CD4-positive, alpha-beta memory T cell (primary cell): ENCODE measurements around the gene BRMS1L. TPM values are rescaled to one million over a fixed set of nuclear protein-coding genes. Genes with fewer than 3 reads are reported as not detected.

Experiments
- CTCF ChIA-PET: fragments of 350-600 bp; sonication (Branson Sonifier 250); formaldehyde crosslinking; loops from one replicate; lab custom pipeline; 2021; ENCODE audit warnings: inconsistent platforms; ENCODE audit not compliant: partially characterized antibody; lab: Charles Lee
- POLR2A ChIA-PET: fragments of 350-600 bp; sonication (Branson Sonifier 250); formaldehyde crosslinking; loops from one replicate; lab custom pipeline; 2021; ENCODE audit not compliant: partially characterized antibody; lab: Charles Lee
- DNase-seq, 5 donors: peaks; one replicate each; pipeline versions ENCODE4 v3.0.0 to v3.0.0-alpha.2; 2020 to 2022; ENCODE audit warnings: mixed read lengths in 1 of 5
- H3K27ac ChIP-seq: one replicate; pipeline ENCODE4 v1.7.0; 2013; ENCODE audit warnings: low read depth, low read length
- H3K27me3 ChIP-seq: 2 replicates; pipeline ENCODE4 v1.7.0; 2013; ENCODE audit warnings: mild to moderate bottlenecking, low read length, moderate library complexity; ENCODE audit not compliant: insufficient read depth
- H3K36me3 ChIP-seq: 2 replicates; pipeline ENCODE4 v1.7.0; 2013; ENCODE audit warnings: mild to moderate bottlenecking, low read length, moderate library complexity; ENCODE audit not compliant: insufficient read depth
- H3K4me1 ChIP-seq: 2 replicates; pipeline ENCODE4 v1.7.0; 2013; ENCODE audit warnings: mild to moderate bottlenecking, low read length, moderate library complexity; ENCODE audit not compliant: insufficient read depth
- H3K4me3 ChIP-seq, 2 donors: one replicate each; pipeline ENCODE4 v1.7.0; 2013; ENCODE audit warnings: low read length in 2 of 2, mild to moderate bottlenecking in 1 of 2
- H3K9me3 ChIP-seq, 2 donors: one replicate each; pipeline ENCODE4 v1.7.0; 2013; ENCODE audit warnings: low read length in 2 of 2, control low read depth in 1 of 2; ENCODE audit not compliant: control insufficient read depth in 1 of 2
- H3K27ac Mint-ChIP-seq, 7 donors: one replicate each; pipeline ENCODE4 v1.8.0; 2020 to 2021; ENCODE audit warnings: mixed read lengths in 7 of 7, mild to moderate bottlenecking in 6 of 7, inconsistent platforms in 3 of 7, moderate library complexity in 3 of 7
- H3K27me3 Mint-ChIP-seq, 2 donors: one replicate each; pipeline ENCODE4 v1.8.0; 2020 to 2021; ENCODE audit warnings: mixed read lengths in 2 of 2
- H3K36me3 Mint-ChIP-seq, 2 donors: one replicate each; pipeline ENCODE4 v1.8.0; 2020 to 2021; ENCODE audit warnings: mixed read lengths in 2 of 2, inconsistent platforms in 1 of 2, mild to moderate bottlenecking in 1 of 2
- H3K4me1 Mint-ChIP-seq, 4 donors: one replicate each; pipeline ENCODE4 v1.8.0; 2020 to 2021; ENCODE audit warnings: mixed read lengths in 4 of 4, mild to moderate bottlenecking in 1 of 4
- H3K4me3 Mint-ChIP-seq, 8 donors: one replicate each; pipeline ENCODE4 v1.8.0; 2020 to 2021; ENCODE audit warnings: mixed read lengths in 8 of 8, mild to moderate bottlenecking in 7 of 8, moderate library complexity in 6 of 8, inconsistent platforms in 3 of 8
- H3K9me3 Mint-ChIP-seq, 8 donors: one replicate each; pipeline ENCODE4 v1.8.0; 2020 to 2021; ENCODE audit warnings: mixed read lengths in 8 of 8, mild to moderate bottlenecking in 5 of 8, inconsistent platforms in 3 of 8, moderate library complexity in 1 of 8
- intact Hi-C: fragments of 100-400 bp; cut with micrococcal nuclease; formaldehyde crosslinking; loops from one replicate; pipeline ENCODE4 v1.15.1; 2023
- polyA plus RNA-seq, 2 donors: library from polyadenylated mRNA; unstranded; fragments of 300-500 nt; fragmentation: Illumina TruSeq; gene quantifications; one replicate each; pipeline ENCODE4 v1.2.3, GENCODE V29; 2021
- total RNA-seq, 2 experiments: library from RNA; stranded (reverse); gene quantifications; one replicate each; pipeline ENCODE4 v1.2.3, GENCODE V29; 2021

BRMS1L gene
- total and polyA plus RNA-seq, 4 experiments from 2014 or later = 3.1 to 9.7 (median 5.6) TPM

DNA sequence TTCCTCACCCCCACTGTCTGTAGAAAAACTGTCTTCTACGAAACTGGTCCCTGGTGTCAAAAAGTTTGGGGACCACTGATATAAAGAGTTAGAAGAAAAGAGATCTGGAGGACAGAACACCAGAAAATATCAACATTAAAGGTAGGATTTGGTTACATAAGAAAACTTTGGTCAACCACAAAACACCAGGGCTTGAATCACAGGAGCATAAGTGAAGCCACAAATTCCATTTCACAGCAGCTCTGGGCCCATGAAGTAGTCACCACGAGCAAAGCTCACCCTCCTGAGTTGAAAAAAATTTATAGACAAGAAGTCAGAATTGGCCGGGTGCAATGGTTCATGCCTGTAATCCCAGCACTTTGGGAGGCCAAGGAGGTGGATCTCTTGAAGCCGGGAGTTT, 36.5 kb upstream of the BRMS1L start:
- peaks cover 22 to 48% (median 27%) of the 10 kb centered on the region in 4 donors for H3K4me1 Mint-ChIP-seq
- no peaks in the 10 kb centered on the region for H3K9me3 Mint-ChIP-seq
- no peaks in the 10 kb centered on the region for H3K36me3 ChIP-seq
- no peaks in the 10 kb centered on the region for H3K27me3 ChIP-seq
- no peak overlapping the region for H3K27ac ChIP-seq
- H3K36me3 Mint-ChIP-seq = peaks cover 5 to 17% of the 10 kb centered on the region in 2 donors
- ChIA-PET CTCF (interaction anchor here (1.4 kb wide), 1 partner anchor 33 kb away, joined by 3 read pairs; no protein-coding TSS in a partner anchor), POLR2A (no interaction called here)
- no peaks in the 10 kb centered on the region for H3K9me3 ChIP-seq
- no peak overlapping the region for H3K4me3 ChIP-seq
- no peaks in the 10 kb centered on the region for H3K4me1 ChIP-seq
- H3K27me3 Mint-ChIP-seq = no peaks in the 10 kb centered on the region
- no peak for DNase-seq
- intact Hi-C loops = no loop called here
- peak overlapping the region in 1 of 7 donors; percentile 31 for H3K27ac Mint-ChIP-seq
- no peak overlapping the region for H3K4me3 Mint-ChIP-seq

DNA sequence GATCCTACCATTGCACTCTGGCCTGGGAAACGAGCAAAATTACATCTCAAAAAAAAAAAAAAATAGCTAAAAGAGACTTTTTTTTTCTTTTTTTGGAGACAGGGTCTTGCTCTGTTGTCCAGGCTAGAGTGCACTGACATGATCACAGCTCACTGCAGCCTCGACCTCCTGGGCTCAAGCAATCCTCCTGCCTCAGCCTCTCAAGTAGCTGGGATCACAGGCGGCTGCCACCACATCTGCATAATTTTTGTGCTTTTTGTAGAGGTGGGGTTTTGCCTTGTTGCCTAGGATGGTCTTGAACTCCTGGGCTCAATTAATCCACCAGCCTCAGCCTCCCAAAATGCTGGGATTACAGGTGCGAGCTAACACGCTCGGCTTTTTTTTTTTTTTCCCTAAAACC, 28.3 kb upstream of the BRMS1L start:
- intact Hi-C loops = no loop called here
- H3K4me3 Mint-ChIP-seq = no peak overlapping the region

DNA sequence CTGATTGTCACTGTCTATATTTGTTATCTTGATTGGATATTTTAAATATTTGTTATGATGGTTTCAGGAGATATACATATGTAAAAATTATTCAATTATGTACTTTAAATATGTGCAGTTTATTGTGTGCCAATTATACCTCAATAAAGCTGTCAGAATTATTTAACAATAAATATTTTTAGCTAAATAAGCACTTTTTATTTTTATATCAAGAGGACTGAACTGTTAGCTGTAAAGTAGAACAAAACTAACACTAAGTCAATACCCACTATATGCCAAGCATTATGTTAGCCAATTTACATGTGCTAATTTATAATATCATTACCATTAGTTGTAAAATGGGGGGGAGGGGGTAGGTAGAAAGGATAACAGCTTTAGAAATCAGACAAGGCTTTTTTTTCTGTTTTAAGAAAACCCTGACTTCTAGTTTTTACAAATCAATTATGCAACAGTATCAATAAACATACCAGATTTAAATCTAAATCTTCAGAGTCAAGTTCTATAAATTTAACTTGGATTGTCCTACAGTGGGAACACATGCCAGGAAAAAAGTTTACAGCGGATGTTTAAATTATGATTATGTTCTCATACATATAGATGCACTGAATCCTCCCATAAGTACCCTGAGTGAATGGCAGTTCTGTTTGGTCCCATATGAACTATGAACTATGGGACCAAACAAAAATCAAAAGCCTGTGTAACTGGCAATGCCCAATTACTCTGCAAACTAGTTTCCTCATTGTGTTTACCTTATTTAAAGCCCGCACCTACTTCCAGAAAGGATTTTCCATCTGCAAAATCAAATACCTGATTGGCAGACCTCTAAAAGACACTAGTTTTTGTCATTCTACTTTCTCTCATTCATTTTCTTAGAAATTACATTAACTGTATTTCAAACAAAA, 19.9 kb upstream of the BRMS1L start:
- H3K4me3 Mint-ChIP-seq = peak overlapping the region in 4 of 8 donors; percentile 17 to 96 (median 78)
- POLR2A ChIA-PET = interaction anchor here (3.1 kb wide), 1 partner anchor 20 kb away, joined by 12 read pairs; the partner anchor contains the start of gene BRMS1L

More for the DNA sequence above, 28.3 kb upstream of the BRMS1L start:
- Histone ChIP-seq H3K27ac (no peak overlapping the region), H3K4me1 (peaks cover 18% of the 10 kb centered on the region), H3K27me3 (no peaks in the 10 kb centered on the region), H3K9me3 (no peaks in the 10 kb centered on the region), H3K36me3 (no peaks in the 10 kb centered on the region), H3K4me3 (no peak overlapping the region)
- Mint-ChIP-seq H3K27me3 (no peaks in the 10 kb centered on the region), H3K36me3 (peaks cover 0 to 6% of the 10 kb centered on the region in 2 donors), H3K9me3 (peaks cover 0 to 1% (median 0%) of the 10 kb centered on the region in 8 donors), H3K27ac (no peak overlapping the region), H3K4me1 (peaks cover 34 to 58% (median 47%) of the 10 kb centered on the region in 4 donors)
- DNase-seq = no peak
- CTCF ChIA-PET = interaction anchor here (0.7 to 1.3 kb wide), 2 partner anchors 16 to 24 kb away, joined by 3 read pairs; no protein-coding TSS in a partner anchor
- POLR2A ChIA-PET = no interaction called here

DNA sequence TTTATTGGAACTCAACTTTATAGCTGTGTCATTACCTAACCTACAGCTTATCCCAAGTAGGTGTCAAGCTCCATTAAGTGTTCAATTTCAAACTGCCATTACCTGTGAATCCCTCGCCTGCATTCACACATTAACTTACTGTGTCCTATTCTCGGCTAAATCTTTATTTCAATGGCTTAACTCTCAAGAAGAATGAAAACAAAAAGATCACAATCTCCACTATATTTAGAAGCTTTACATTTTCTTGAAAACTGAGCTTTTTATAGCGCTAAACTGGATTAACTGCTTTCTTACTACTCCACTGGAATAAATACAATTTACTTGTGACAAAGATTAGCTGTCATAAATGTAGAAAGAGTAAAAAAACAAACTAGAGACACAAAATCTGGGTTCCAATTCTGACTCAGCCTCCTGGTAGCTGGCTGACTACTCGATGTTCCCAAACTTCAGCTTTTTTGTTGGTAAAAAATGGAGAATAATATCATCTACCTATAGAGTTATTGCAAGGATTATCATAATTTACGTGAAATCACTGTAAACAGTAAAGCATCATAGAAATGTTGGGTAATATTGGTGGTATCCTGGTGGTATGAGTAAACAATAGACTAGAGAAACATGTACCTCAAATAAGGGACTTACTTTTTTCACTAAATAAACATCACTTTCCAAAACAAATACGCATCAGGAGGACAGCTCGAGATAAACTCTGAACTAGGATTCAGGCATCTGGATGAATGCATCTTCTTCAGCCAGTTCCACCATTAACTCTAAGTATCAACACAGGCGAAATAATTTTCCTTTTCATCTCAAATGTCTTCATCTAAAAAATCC, 18.8 kb upstream of the BRMS1L start:
- intact Hi-C loops = loop anchor here (5.0 kb wide), 3 partner anchors 35 to 685 kb away; partner anchors contain the start of genes PPP2R3C, PRORP and PSMA6
- H3K4me1 ChIP-seq = peaks cover 23% of the 10 kb centered on the region
- no peak overlapping the region for H3K4me3 ChIP-seq
- peaks cover 0 to 13% of the 10 kb centered on the region in 2 donors for H3K36me3 Mint-ChIP-seq
- H3K9me3 ChIP-seq = no peaks in the 10 kb centered on the region
- H3K27ac ChIP-seq = no peak overlapping the region
- H3K4me1 Mint-ChIP-seq = peaks cover 20 to 55% (median 38%) of the 10 kb centered on the region in 4 donors
- no peak for DNase-seq
- H3K36me3 ChIP-seq = no peaks in the 10 kb centered on the region
- no peaks in the 10 kb centered on the region for H3K27me3 Mint-ChIP-seq
- POLR2A ChIA-PET = interaction anchor here (1.9 to 3.1 kb wide), 2 partner anchors 19 to 21 kb away, joined by 4 to 12 read pairs; partner anchors contain the start of gene BRMS1L
- H3K27ac Mint-ChIP-seq = peak overlapping the region; percentile 37 to 98 (median 84)
- H3K9me3 Mint-ChIP-seq = no peaks in the 10 kb centered on the region
- no peaks in the 10 kb centered on the region for H3K27me3 ChIP-seq
- peak overlapping the region; percentile 72 to 99 (median 96) for H3K4me3 Mint-ChIP-seq
- CTCF ChIA-PET = interaction anchor here (0.8 to 3.3 kb wide), 6 partner anchors 9 to 20 kb away, joined by 3 to 26 read pairs (median 7); partner anchors contain the start of gene BRMS1L

More for the DNA sequence above, 19.9 kb upstream of the BRMS1L start:
- H3K36me3 Mint-ChIP-seq = peaks cover 0 to 15% of the 10 kb centered on the region in 2 donors
- peaks cover 26 to 66% (median 45%) of the 10 kb centered on the region in 4 donors for H3K4me1 Mint-ChIP-seq
- Histone ChIP-seq H3K27ac (no peak overlapping the region), H3K9me3 (no peaks in the 10 kb centered on the region), H3K4me1 (peaks cover 28% of the 10 kb centered on the region), H3K27me3 (no peaks in the 10 kb centered on the region), H3K4me3 (no peak overlapping the region), H3K36me3 (no peaks in the 10 kb centered on the region)
- no peak for DNase-seq
- H3K9me3 Mint-ChIP-seq = no peaks in the 10 kb centered on the region
- intact Hi-C loops = loop anchor here (5.0 kb wide), 3 partner anchors 34 to 684 kb away; partner anchors contain the start of genes PPP2R3C, PRORP and PSMA6
- CTCF ChIA-PET = interaction anchor here (0.8 to 3.3 kb wide), 5 partner anchors 10 to 20 kb away, joined by 3 to 26 read pairs (median 11); partner anchors contain the start of gene BRMS1L
- H3K27ac Mint-ChIP-seq = peak overlapping the region in 2 of 7 donors; percentile 6 to 84
- H3K27me3 Mint-ChIP-seq = no peaks in the 10 kb centered on the region

DNA sequence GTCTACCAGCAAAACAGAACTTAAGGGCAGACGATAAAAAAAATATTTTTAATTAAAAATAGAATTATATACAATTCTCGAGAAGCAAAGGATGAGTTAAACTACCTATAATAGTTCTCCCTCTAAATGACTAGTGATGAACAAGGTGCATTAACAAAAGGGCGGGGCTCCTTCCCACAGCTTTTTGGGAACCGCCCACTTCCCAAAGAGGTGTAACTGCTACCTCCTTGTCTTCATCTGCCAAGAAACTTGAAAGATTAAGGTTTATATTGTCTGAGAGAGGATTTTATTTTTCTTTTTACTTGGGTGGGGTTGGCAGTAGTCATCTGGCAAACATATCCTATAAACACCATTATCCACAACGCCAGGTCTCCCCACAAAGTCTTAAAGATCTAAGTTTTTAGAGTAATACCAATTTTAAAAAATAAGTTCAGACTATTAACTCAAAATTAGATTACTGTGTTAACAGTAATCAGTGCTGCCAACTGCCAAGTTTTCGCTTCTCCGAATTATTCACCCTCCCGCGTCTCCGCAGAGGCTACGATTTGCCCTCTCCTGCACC, 18.0 kb upstream of the BRMS1L start:
- ChIA-PET POLR2A (interaction anchor here (1.9 to 3.1 kb wide), 2 partner anchors 18 to 20 kb away, joined by 4 to 12 read pairs; partner anchors contain the start of gene BRMS1L), CTCF (interaction anchor here (1.0 to 3.3 kb wide), 5 partner anchors 9 to 20 kb away, joined by 3 to 26 read pairs (median 11); partner anchors contain the start of gene BRMS1L)
- Mint-ChIP-seq H3K4me3 (peak overlapping the region; percentile 94 to 99 (median 98)), H3K36me3 (peaks cover 0 to 13% of the 10 kb centered on the region in 2 donors), H3K27me3 (no peaks in the 10 kb centered on the region), H3K27ac (peak overlapping the region; percentile 89 to 99 (median 98)), H3K9me3 (no peaks in the 10 kb centered on the region), H3K4me1 (peaks cover 19 to 47% (median 34%) of the 10 kb centered on the region in 4 donors)
- peaks cover 23% of the 10 kb centered on the region for H3K4me1 ChIP-seq
- no peaks in the 10 kb centered on the region for H3K27me3 ChIP-seq
- intact Hi-C loops = loop anchor here (2.0 to 5.0 kb wide), 4 partner anchors 36 to 825 kb away; partner anchors contain the start of genes PPP2R3C, PRORP, PSMA6 and SRP54
- H3K4me3 ChIP-seq = peak overlapping the region; percentile 45 to 81
- peak in 3 of 5 donors; percentile 4 to 57 (median 11) for DNase-seq
- no peaks in the 10 kb centered on the region for H3K36me3 ChIP-seq
- peak overlapping the region; percentile 84 for H3K27ac ChIP-seq
- no peaks in the 10 kb centered on the region for H3K9me3 ChIP-seq
